WERI-Rb-1 (cell line): Measurements from ENCODE around the gene TKFC.

Experiments used
- DNase-seq: peaks from one replicate; pipeline ENCODE4 v3.0.0-alpha.2; 2020
- H3K27ac ChIP-seq: fragments of 250-450 bp; sonication (Bioruptor Pico); 2 replicates; pipeline ENCODE4 v1.5.1; 2020; ENCODE audit warnings: mild to moderate bottlenecking, moderate library complexity
- H3K27me3 ChIP-seq: fragments of 250-450 bp; sonication (Bioruptor Pico); 2 replicates; pipeline ENCODE4 v1.5.1; 2021; ENCODE audit warnings: mild to moderate bottlenecking, low read depth, moderate library complexity; ENCODE audit not compliant: insufficient read depth, severe bottlenecking
- H3K36me3 ChIP-seq: fragments of 250-450 bp; sonication (Bioruptor Pico); 2 replicates; pipeline ENCODE4 v1.5.1; 2020; ENCODE audit warnings: mild to moderate bottlenecking, moderate library complexity
- H3K4me3 ChIP-seq: 2 replicates; pipeline ENCODE4 v1.5.1; 2011; ENCODE audit warnings: low read depth, mild to moderate bottlenecking, control low read depth, low read length
- H3K9me3 ChIP-seq: fragments of 250-450 bp; sonication (Bioruptor Pico); 2 replicates; pipeline ENCODE4 v1.5.1; 2021; ENCODE audit warnings: mild to moderate bottlenecking, moderate library complexity; ENCODE audit not compliant: severe bottlenecking
- TF ChIP-seq, protein P1 (sequence below): IDR thresholded peaks from 2 replicates; pipeline ENCODE4 v1.5.1; 2011; ENCODE audit warnings: low read depth, mild to moderate bottlenecking, control low read depth, inconsistent platforms, low read length

Gene TKFC

DNA sequence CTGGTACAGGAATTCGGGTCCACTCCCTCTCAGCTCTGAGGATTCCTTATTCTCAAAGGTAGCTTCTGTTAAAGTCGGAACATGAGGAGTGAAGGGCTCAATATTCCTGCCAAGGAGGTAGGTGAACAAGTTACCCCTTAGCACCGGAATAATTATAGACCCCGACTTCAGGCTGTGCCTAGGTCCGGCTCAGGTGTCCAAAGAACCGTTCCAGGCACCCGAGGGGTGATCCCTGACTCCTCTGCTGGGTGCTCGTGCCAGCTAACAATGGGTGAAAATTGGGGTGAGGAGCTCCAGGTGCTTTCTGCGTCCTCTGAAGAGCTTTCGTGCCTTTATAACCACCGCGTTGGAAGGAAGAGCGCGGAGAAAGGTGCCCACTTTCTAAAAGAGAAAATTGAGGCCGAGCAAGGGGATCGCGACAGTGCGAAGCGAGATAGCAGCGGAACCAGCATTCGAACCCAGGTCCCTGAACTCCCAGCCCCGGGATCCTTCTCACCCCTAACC is 28.3 kb downstream of the TKFC start:
- Histone ChIP-seq H3K9me3 (no peaks in the 10 kb centered on the region), H3K27me3 (no peaks in the 10 kb centered on the region), H3K36me3 (peaks cover 33% of the 10 kb centered on the region), H3K4me3 (peak overlapping the region; percentile 91), H3K27ac (peak overlapping the region; percentile 100)
- no peak for DNase-seq
- TF ChIP-seq, protein P1, sequence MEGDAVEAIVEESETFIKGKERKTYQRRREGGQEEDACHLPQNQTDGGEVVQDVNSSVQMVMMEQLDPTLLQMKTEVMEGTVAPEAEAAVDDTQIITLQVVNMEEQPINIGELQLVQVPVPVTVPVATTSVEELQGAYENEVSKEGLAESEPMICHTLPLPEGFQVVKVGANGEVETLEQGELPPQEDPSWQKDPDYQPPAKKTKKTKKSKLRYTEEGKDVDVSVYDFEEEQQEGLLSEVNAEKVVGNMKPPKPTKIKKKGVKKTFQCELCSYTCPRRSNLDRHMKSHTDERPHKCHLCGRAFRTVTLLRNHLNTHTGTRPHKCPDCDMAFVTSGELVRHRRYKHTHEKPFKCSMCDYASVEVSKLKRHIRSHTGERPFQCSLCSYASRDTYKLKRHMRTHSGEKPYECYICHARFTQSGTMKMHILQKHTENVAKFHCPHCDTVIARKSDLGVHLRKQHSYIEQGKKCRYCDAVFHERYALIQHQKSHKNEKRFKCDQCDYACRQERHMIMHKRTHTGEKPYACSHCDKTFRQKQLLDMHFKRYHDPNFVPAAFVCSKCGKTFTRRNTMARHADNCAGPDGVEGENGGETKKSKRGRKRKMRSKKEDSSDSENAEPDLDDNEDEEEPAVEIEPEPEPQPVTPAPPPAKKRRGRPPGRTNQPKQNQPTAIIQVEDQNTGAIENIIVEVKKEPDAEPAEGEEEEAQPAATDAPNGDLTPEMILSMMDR, result no peak

DNA sequence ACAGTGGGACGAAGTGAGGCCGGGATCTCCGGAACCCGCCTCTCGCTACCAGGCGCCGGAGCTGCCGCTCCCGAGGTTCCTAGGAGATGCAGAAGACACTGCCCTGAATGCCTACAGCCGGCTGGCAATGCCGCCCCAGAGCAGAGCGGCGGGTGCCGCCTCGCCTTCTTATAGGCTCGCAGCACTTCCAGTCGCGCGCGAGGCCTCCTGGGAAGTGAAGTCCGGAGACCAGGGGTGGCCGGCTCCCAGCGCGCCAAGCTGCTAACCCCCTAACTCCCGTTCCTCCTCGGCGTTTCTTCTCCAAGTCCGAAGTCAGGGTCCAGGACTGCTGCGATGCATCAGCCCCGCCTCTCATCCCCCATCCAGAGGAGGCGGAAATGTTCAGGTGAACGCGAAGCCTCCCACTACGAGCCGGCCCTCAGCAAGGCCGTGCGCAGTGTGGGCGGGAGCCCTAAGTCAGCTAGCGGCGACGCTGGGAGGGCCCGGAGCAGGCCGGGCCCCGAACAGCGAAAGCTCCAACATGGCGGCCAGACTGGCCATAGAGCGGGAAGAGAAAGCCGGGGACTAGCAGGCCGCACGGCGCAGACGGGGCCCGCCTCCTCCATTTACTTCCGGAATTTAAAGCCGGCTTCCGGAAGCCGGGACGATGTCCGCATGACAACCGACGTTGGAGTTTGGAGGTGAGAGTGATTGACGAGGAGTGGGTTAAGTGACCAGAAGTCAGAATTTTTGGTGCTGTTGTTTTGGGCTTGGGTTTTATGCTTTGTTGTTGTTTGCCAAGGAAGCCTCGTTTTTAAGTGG is 28.9 kb downstream of the TKFC start, which contains the start of the genes CYB561A3 and TMEM138:
Gene CYB561A3 (minus strand): TSS at position 142 of the 801 bp plus-strand sequence. CDS start 5,169 bp downstream, outside the sequence.
Gene TMEM138 (plus strand): TSS at position 634 of the 801 bp plus-strand sequence. CDS start 2,017 bp downstream, outside the sequence.
- TF ChIP-seq, protein P1, result no peak
- H3K4me3 ChIP-seq, result peak within 1 kb of the TSS; percentile 91
- no peaks in the 10 kb centered on the region for H3K9me3 ChIP-seq
- no peaks in the 10 kb centered on the region for H3K27me3 ChIP-seq
- DNase-seq, result peak; percentile 94
- peak within 1 kb of the TSS; percentile 100 for H3K27ac ChIP-seq
- peaks cover 40% of the 10 kb centered on the region for H3K36me3 ChIP-seq

GRCh38 chr11:61362542-61362875 is 29.5 kb downstream of the TKFC start:
- H3K36me3 ChIP-seq, result peaks cover 44% of the 10 kb centered on the region

DNA sequence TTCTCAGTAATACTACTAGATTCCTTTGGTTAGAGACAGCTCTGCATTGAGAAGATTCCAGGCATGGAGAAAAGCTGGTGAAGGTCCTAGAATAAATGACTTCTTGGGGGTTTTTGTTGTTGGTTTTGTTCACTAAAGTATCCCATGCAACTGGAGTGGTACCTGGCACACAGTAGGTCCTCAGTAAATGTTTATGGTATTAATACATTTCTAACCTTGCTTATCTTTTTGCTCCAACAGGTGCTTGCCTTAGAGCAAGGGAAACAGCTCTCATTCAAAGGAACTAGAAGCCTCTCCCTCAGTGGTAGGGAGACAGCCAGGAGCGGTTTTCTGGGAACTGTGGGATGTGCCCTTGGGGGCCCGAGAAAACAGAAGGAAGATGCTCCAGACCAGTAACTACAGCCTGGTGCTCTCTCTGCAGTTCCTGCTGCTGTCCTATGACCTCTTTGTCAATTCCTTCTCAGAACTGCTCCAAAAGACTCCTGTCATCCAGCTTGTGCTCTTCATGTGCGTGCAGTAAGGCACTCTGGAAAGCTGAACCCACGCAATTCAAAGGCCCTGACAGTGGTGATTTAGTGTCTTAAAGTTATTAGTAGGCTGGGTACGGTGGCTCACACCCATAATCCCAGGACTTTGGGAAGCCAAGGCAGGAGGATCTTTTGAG is 31.1 kb downstream of the TKFC start:
- no peak overlapping the region for H3K27ac ChIP-seq
- peaks cover 60% of the 10 kb centered on the region for H3K36me3 ChIP-seq
- TF ChIP-seq, protein P1, result no peak
- H3K9me3 ChIP-seq, result no peaks in the 10 kb centered on the region
- no peak for DNase-seq
- H3K27me3 ChIP-seq, result no peaks in the 10 kb centered on the region
- no peak overlapping the region for H3K4me3 ChIP-seq

More at GRCh38 chr11:61362542-61362875, 29.5 kb downstream of the TKFC start:
- Histone ChIP-seq H3K4me3 (peak overlapping the region; percentile 91), H3K27ac (peak overlapping the region; percentile 100), H3K27me3 (no peaks in the 10 kb centered on the region), H3K9me3 (no peaks in the 10 kb centered on the region)
- DNase-seq, result peak; percentile 25
- TF ChIP-seq, protein P1, result no peak

- H3K36me3 ChIP-seq, result peaks cover 88% of the 10 kb centered on the region
- no peaks in the 10 kb centered on the region for H3K27me3 ChIP-seq
- H3K9me3 ChIP-seq, result peaks cover 5% of the 10 kb centered on the region
- TF ChIP-seq, protein P1, result no peak
- no peak overlapping the region for H3K4me3 ChIP-seq
- peak overlapping the region; percentile 71 for H3K27ac ChIP-seq
- peak; percentile 55 for DNase-seq
Measured at GRCh38 chr11:61367406-61367805, 34.4 kb downstream of the TKFC start.
